ENCODE data around the gene COPZ1. TPM values are rescaled to one million over a fixed set of nuclear protein-coding genes. Genes with fewer than 3 reads are reported as not detected.

Gene COPZ1
- total RNA-seq, 1 experiment from 2014 or later: 104 TPM

- Histone ChIP-seq H3K18ac (ENCODE audit: insufficient read length, low read depth, low read length) (no peak overlapping the region), H3K23me2 (ENCODE audit: insufficient read length, low read depth, low read length, poor library complexity, severe bottlenecking) (peaks cover 12% of the 10 kb centered on the region), H4K8ac (replicated peaks; ENCODE audit: insufficient read length, low read depth, low read length) (no peak overlapping the region), H3K79me1 (ENCODE audit: insufficient read depth, low read depth, low read length, poor library complexity, severe bottlenecking) (no peaks in the 10 kb centered on the region), H2BK12ac (ENCODE audit: insufficient read length, low read depth, low read length) (no peak overlapping the region), H3K4me2 (ENCODE audit: insufficient read depth, insufficient read length, low read length) (no peak overlapping the region), H3K79me2 (ENCODE audit: insufficient read depth, low read length) (no peaks in the 10 kb centered on the region), H3K9me3 (ENCODE audit: control insufficient read depth, low read depth, low read length) (no peaks in the 10 kb centered on the region), H3K23ac (ENCODE audit: insufficient read length, low read depth, low read length) (no peak overlapping the region), H3K27me3 (ENCODE audit: insufficient read depth, low read length) (peaks cover under 1% of the 10 kb centered on the region; the same call in 1 of the 2 replicates), H4K5ac (ENCODE audit: insufficient read length, low read depth, low read length) (no peak overlapping the region), H2BK120ac (ENCODE audit: low read depth, low read length, poor library complexity, severe bottlenecking) (no peak overlapping the region), H3K27ac (ENCODE audit: insufficient read length, low read depth, low read length) (no peak overlapping the region), H3K4ac (ENCODE audit: low read depth, low read length) (no peak overlapping the region), H2BK20ac (ENCODE audit: low read depth, low read length, poor library complexity, severe bottlenecking) (no peak overlapping the region), H4K20me1 (ENCODE audit: control insufficient read depth, insufficient read depth, insufficient read length) (no peaks in the 10 kb centered on the region), H3K56ac (ENCODE audit: insufficient read length, low read depth, low read length) (no peak overlapping the region), H2AFZ (ENCODE audit: low read length) (no peak overlapping the region), H2BK5ac (ENCODE audit: insufficient read length, low read length) (no peak overlapping the region), H4K91ac (ENCODE audit: insufficient read length, low read depth, low read length) (no peak overlapping the region), H3K4me1 (ENCODE audit: insufficient read depth, low read length) (no peaks in the 10 kb centered on the region), H3T11ph (ENCODE audit: low read length) (no peak overlapping the region), H3K9ac (ENCODE audit: extremely low read depth, insufficient read length, low read length) (no peak overlapping the region), H3K14ac (ENCODE audit: insufficient read depth, low read length) (no peak overlapping the region), H2AK5ac (ENCODE audit: insufficient read length, low read length) (no peak overlapping the region), H2BK15ac (ENCODE audit: low read depth, low read length) (no peak overlapping the region)
- no CpG with 5 or more reads among the region's 10 CpGs for WGBS (ENCODE audit: extremely low coverage, insufficient read length, low lambda C conversion rate)
- Mint-ChIP-seq H3K9me3 (no peaks in the 10 kb centered on the region), H3K36me3 (ENCODE audit: insufficient read depth in 1 of 3, low read depth in 3 of 3) (peaks cover 7 to 35% (median 19%) of the 10 kb centered on the region in 3 experiments; a peak in 6 of 7 replicates), H3K4me3 (no peak overlapping the region), H3K27me3 (ENCODE audit: low read depth) (peaks cover 48% of the 10 kb centered on the region), H3K4me1 (peaks cover 20 to 24% of the 10 kb centered on the region in 2 experiments), H3K27ac (no peak overlapping the region; a peak in 1 of 7 replicates)
- TF ChIP-seq CTCF (conservative IDR thresholded peaks at IDR 0.05): no peak
- no peak for DNase-seq
Observed at GRCh38 chr12:54373649-54374561, 49.0 kb downstream of the COPZ1 start.

All from H9 (cell line).